Esophagus muscularis mucosa (tissue), 4 donors: ENCODE results near the gene RCC1.
"Not testable (repeated sequence)": the region's sequence is repeated elsewhere in the genome, so short reads cannot be mapped to it uniquely, and the experiment has no call there.

Experiments
- EP300 ChIP-seq: sonication (generic); formaldehyde crosslinking; IDR thresholded peaks from one replicate; pipeline ENCODE4 v1.6.1; 2017; ENCODE audit warnings: antibody characterized with exemption
- POLR2A ChIP-seq: fragments of 450-650 bp; IDR thresholded peaks from one replicate; pipeline ENCODE4 v1.6.1; 2017; ENCODE audit warnings: antibody characterized with exemption, moderate library complexity, mild to moderate bottlenecking, low read depth
- POLR2AphosphoS5 ChIP-seq, 2 donors: sonication (generic); formaldehyde crosslinking; IDR thresholded peaks; one replicate each; pipeline ENCODE4 v1.6.1; 2017; ENCODE audit warnings: antibody characterized with exemption in 2 of 2
- TF ChIP-seq, protein P1 (sequence below), 3 experiments: fragments of 200-600 bp in 2 of 3; fragments of 450-650 bp in 1 of 3; sonication (generic) in 2 of 3; IDR thresholded peaks; one replicate each; pipeline ENCODE4 v1.5.1; 2017 to 2019; ENCODE audit warnings: antibody characterized with exemption in 3 of 3, mild to moderate bottlenecking in 2 of 3, moderate library complexity in 1 of 3

DNA sequence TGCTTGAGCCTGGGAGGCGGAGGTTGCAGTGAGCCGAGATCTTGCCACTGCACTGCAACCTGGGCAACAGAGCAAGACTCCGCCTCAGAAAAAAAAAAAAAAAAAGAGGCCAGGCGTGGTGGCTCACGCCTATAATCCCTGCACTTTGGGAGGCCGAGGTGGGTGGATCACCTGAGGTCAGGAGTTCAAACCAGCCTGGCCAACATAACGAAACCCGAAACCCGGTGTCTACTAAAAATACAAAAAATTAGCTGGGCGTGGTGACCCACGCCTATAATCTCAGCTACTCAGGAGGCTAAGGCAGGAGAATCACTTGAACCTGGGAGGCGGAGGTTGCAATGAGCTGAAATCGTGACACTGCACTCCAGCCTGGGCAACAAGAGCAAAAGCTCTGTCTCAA, 26.3 kb upstream of the RCC1 start:
- not testable (repeated sequence) for TF ChIP-seq POLR2AphosphoS5 (IDR thresholded peaks at IDR 0.05); POLR2A; EP300
- TF ChIP-seq, protein P1, sequence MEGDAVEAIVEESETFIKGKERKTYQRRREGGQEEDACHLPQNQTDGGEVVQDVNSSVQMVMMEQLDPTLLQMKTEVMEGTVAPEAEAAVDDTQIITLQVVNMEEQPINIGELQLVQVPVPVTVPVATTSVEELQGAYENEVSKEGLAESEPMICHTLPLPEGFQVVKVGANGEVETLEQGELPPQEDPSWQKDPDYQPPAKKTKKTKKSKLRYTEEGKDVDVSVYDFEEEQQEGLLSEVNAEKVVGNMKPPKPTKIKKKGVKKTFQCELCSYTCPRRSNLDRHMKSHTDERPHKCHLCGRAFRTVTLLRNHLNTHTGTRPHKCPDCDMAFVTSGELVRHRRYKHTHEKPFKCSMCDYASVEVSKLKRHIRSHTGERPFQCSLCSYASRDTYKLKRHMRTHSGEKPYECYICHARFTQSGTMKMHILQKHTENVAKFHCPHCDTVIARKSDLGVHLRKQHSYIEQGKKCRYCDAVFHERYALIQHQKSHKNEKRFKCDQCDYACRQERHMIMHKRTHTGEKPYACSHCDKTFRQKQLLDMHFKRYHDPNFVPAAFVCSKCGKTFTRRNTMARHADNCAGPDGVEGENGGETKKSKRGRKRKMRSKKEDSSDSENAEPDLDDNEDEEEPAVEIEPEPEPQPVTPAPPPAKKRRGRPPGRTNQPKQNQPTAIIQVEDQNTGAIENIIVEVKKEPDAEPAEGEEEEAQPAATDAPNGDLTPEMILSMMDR (IDR thresholded peaks at IDR 0.05): not testable (repeated sequence)
